ENCODE results near the gene TOR1AIP1.

DNA sequence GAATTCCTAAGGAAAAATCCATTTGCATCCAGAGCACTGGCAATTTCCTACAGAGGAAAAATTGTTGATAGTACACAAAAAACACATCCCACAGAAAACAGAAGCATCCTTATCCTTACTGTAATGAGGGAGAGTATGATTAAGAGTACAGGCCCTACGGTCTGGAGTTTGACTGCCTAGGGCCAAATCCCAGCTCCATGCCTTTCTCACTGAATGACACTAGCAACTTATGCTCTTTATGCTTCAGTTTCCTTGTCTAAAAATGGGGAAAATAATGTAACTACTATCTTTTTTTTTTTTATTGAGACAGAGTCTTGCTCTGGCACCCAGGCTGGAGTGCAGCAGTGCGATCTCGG, 44.7 kb downstream of the TOR1AIP1 start:
- TF ChIP-seq, protein P1, sequence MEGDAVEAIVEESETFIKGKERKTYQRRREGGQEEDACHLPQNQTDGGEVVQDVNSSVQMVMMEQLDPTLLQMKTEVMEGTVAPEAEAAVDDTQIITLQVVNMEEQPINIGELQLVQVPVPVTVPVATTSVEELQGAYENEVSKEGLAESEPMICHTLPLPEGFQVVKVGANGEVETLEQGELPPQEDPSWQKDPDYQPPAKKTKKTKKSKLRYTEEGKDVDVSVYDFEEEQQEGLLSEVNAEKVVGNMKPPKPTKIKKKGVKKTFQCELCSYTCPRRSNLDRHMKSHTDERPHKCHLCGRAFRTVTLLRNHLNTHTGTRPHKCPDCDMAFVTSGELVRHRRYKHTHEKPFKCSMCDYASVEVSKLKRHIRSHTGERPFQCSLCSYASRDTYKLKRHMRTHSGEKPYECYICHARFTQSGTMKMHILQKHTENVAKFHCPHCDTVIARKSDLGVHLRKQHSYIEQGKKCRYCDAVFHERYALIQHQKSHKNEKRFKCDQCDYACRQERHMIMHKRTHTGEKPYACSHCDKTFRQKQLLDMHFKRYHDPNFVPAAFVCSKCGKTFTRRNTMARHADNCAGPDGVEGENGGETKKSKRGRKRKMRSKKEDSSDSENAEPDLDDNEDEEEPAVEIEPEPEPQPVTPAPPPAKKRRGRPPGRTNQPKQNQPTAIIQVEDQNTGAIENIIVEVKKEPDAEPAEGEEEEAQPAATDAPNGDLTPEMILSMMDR (IDR thresholded peaks at IDR 0.05): no peak
- TF ChIP-seq POLR2A (IDR thresholded peaks at IDR 0.05): no peak
